ENCODE measurements around the gene STXBP2.

The STXBP2 gene

GRCh38 chr19:7640803-7641202 lies 3.9 kb downstream of the STXBP2 start (continued):
- TF ChIP-seq, protein P1, sequence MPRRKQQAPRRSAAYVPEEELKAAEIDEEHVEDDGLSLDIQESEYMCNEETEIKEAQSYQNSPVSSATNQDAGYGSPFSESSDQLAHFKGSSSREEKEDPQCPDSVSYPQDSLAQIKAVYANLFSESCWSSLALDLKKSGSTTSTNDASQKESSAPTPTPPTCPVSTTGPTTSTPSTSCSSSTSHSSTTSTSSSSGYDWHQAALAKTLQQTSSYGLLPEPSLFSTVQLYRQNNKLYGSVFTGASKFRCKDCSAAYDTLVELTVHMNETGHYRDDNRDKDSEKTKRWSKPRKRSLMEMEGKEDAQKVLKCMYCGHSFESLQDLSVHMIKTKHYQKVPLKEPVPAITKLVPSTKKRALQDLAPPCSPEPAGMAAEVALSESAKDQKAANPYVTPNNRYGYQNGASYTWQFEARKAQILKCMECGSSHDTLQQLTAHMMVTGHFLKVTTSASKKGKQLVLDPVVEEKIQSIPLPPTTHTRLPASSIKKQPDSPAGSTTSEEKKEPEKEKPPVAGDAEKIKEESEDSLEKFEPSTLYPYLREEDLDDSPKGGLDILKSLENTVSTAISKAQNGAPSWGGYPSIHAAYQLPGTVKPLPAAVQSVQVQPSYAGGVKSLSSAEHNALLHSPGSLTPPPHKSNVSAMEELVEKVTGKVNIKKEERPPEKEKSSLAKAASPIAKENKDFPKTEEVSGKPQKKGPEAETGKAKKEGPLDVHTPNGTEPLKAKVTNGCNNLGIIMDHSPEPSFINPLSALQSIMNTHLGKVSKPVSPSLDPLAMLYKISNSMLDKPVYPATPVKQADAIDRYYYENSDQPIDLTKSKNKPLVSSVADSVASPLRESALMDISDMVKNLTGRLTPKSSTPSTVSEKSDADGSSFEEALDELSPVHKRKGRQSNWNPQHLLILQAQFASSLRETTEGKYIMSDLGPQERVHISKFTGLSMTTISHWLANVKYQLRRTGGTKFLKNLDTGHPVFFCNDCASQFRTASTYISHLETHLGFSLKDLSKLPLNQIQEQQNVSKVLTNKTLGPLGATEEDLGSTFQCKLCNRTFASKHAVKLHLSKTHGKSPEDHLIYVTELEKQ (tag by site-specific recombination; IDR thresholded peaks at IDR 0.05; ENCODE audit: borderline replicate concordance), result no peak
- TF ChIP-seq ZBTB26 (tag by site-specific recombination; optimal IDR thresholded peaks at IDR 0.05) (no peak), HOXD13 (CRISPR knock-in tag; IDR thresholded peaks at IDR 0.05; ENCODE audit: borderline replicate concordance) (no peak)

DNA sequence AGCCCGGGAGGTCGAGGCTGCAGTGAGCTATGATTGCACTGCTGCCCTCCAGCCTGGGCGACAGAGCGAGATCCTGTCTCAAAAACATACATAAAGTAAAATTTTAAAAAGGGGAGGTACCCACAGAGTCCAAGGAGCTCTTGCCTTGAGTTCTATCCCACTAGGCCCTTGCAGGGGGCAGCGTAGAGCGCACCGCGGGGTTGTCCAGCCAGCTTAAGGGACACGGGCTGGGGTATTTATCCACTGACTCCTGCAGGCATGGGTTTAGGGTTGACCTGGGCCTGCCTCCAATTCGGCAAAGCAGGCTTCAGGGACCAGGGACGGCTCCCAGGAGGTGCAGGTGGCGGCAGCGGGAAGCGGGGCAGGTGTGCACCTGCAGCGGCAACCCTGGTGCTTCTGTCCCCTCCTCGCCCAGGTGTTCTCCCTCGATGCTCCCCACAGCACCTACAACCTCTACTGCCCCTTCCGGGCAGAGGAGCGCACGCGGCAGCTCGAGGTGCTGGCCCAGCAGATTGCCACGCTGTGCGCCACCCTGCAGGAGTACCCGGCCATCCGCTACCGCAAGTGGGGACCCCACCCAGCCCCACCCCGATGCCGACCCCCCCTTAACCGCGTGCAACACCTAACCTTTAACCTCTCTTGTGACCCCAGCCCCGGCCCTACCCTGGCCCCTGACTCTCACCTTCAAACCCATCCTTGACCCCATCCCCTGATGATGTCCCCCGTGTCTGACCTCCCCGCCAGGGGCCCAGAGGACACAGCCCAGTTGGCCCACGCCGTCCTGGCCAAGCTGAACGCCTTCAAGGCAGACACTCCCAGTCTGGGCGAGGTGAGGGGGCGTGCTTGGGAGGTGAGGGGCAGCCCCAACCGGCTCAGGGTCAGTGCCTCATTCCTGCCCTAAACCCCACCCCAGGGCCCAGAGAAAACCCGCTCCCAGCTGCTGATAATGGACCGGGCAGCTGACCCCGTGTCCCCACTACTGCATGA lies 4.7 kb downstream of the STXBP2 start:
- H3K27ac ChIP-seq (ENCODE audit: extremely low read depth, low read depth, low read length), result no peak overlapping the region
- ChIA-PET POLR2A (interaction anchor here (0.5 to 0.6 kb wide), 2 partner anchors 22 to 76 kb away, joined by 3 to 5 read pairs; no protein-coding TSS in a partner anchor), CTCF (interaction anchor here (0.6 to 1.3 kb wide), 6 partner anchors 11 to 542 kb away, joined by 3 to 5 read pairs (median 4); no protein-coding TSS in a partner anchor)
- H3K4me3 ChIP-seq (ENCODE audit: low read depth, low read length), result no peak overlapping the region
- H3K9me3 ChIP-seq (ENCODE audit: control insufficient read depth, insufficient read depth, low read depth, low read length), result no peaks in the 10 kb centered on the region
- TF ChIP-seq SCRT1 (tag by site-specific recombination; IDR thresholded peaks at IDR 0.05; ENCODE audit: borderline replicate concordance) (no peak), ZNF266 (tag by site-specific recombination; IDR thresholded peaks at IDR 0.05; ENCODE audit: low read depth) (no peak), GLIS1 (tag by site-specific recombination; IDR thresholded peaks at IDR 0.05) (no peak), BCL11A (tag by site-specific recombination; IDR thresholded peaks at IDR 0.05; ENCODE audit: low read depth) (no peak), ZNF585B (tag by site-specific recombination; IDR thresholded peaks at IDR 0.05) (no peak), PRDM1 (tag by site-specific recombination; IDR thresholded peaks at IDR 0.05) (no peak), ZFHX2 (tag by site-specific recombination; conservative IDR thresholded peaks at IDR 0.05) (no peak), ZNF184 (tag by site-specific recombination; IDR thresholded peaks at IDR 0.05) (no peak), GLI4 (tag by site-specific recombination; IDR thresholded peaks at IDR 0.05) (no peak), ZBTB1 (tag by site-specific recombination; IDR thresholded peaks at IDR 0.05) (no peak), ZXDB (tag by site-specific recombination; IDR thresholded peaks at IDR 0.05) (no peak), ZNF530 (tag by site-specific recombination; IDR thresholded peaks at IDR 0.05; ENCODE audit: low read depth) (no peak)
- TF ChIP-seq, protein P1 (tag by site-specific recombination; IDR thresholded peaks at IDR 0.05; ENCODE audit: borderline replicate concordance), result no peak
- peaks cover 7 to 17% of the 10 kb centered on the region in 2 experiments; a peak in 2 of 3 replicates for H3K36me3 ChIP-seq (ENCODE audit: control insufficient read depth in 2 of 2, insufficient read depth in 1 of 2, low read length in 2 of 2)
- no peaks in the 10 kb centered on the region for H3K4me1 ChIP-seq (ENCODE audit: control insufficient read depth, insufficient read depth, low read length)
